Stimulated activated CD4-positive, alpha-beta T cell treated with anti-CD3 and anti-CD28 coated beads, TNF-alpha, amount 100 ng/mL, for 1 hour (primary cell): ENCODE measurements around the gene ABCA1.
"Not testable (repeated sequence)": the region's sequence is repeated elsewhere in the genome, so short reads cannot be mapped to it uniquely, and the experiment has no call there.

ENCODE experiments used
- DNase-seq, 3 donors: peaks; one replicate each; pipeline ENCODE4 v3.0.0-alpha.2; 2020; ENCODE audit warnings: low read depth in 3 of 3, low spot score in 1 of 3

ABCA1 gene

DNA sequence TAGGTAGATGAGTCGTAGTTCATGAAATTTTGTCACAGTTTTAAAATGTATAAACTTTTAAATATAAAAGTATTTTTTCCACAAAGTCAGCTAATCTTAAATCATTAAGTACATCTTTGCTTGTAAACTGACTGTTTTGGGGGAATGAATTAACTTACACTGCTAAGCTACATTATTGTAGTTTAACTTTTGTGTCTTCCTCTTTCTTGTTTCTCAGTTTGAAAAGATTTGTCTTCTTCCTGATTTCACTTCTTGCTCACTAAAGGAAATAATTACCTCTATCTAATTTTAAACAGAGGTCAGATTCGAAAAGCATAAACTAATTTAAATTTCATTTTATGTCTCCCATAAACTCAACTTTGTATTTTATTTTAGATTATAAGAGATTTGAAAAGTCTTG, 158.3 kb downstream of the ABCA1 start:
- DNase-seq, result no peak

DNA sequence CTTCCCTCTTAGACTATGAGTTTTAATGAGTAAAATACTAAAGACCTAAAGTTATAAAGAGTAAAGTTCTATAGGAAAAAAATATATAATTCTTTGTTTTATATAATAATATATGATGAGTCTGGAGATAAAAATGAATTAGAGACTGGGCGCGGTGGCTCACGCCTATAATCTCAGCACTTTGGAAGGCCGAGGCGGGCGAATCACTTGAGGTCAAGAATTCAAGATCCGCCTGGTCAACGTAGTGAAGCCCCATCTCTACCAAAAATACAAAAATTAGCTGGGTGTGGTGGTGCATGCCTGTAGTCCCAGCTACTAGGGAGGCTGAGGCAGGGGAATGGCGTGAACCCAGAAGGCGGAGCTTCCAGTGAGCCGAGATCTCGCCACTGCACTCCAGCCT, 158.9 kb downstream of the ABCA1 start:
- DNase-seq, result not testable (repeated sequence)

DNA sequence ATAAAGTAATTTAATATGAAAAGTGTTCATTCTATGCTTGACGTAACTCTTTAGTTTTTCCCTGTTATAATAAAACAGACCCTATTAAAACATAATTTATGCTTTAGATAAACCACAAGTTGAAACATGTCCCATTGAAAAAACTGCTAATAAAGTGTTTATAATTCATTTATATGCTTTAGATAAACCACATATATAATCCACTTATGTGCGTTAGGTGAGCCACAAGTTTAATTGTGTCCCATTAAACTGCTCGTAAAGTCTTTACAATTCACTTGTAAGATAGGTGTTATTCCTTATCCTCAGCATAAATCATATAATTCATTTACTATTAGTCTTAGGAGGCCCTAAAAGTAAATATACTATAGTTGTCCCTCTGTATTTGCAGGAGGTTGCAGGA, 160.4 kb downstream of the ABCA1 start:
- no peak for DNase-seq

DNA sequence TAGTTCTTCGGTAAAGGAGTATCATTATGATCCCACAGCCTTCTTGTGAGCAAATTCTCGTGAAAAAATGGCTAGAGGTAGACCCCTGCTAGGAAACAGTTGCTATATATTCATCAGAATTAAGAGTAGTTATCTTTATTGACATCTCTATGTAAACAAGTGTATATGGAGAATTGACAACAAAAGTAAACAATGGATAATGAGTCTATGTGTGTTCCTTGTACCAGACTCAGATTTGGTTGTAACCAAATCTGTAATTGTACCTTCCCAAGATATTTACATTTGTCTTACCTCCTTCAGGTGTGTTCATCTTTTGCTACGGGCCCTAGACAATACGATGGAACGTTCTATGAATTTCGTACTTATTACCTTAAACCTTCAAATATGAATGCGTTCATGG, 161.9 kb downstream of the ABCA1 start:
- DNase-seq, result no peak

DNA sequence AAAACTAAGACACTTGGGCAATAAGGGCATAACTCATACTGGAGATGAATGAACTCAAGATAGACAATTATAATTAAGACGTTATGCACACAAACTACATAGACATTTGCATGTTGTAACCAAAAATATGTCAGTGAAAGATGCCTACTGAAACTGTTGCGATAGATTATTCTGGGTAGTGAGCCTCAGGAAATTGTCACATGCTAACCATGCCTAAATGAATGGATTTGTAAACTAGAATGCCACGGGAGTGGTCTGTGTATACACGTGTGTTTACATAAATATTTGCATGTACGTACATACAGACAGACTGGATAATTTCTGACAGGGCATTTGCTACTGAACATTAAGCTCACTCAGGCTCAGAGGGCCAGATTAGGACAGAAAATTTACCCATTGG, 162.8 kb downstream of the ABCA1 start:
- DNase-seq, result no peak

DNA sequence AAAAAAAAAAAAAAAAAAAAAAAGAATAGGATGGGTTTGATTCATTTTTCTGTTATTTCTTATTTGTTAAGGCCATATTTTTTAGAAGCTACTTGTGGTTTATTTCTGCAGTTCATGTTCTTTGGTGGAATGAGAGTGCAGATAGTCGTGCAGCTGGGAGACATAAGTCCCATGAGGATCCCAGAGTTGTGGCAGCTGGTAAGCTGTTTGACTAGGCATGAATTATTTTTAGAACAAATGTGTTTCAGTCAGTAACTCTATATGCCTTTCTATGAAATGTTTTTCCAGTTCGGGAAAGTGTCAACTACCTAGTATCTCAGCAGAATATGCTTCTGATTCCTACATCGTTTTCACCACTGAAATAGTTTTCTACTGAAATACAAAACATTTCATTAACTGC, 169.0 kb downstream of the ABCA1 start:
- DNase-seq, result no peak

DNA sequence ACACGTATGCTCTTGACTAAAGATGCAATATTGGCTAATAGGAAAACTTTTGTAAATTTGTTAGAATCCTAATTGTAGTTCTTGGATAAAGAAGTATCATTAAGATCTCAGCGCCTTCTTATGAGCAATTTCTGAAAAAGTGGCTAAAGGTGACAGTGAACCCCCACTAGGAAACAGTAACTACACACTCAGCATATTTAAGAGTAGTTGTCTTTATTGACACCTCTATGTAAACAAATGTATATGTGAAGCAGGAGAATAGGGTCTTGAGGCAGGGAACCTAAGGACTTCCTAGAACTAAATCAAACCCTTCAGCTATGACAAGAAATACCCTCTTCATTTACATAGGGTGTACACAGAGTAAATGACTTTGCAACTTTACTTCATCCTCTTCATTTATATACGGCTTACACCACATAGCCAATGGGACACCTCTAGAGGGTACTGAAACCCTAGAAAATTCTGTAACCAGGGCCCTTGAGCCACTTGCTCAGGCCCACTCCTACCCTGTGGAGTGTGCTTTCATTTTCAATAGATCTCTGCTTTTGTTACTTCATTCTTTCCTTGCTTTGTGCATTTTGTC, 177.7 kb downstream of the ABCA1 start:
- no peak for DNase-seq

DNA sequence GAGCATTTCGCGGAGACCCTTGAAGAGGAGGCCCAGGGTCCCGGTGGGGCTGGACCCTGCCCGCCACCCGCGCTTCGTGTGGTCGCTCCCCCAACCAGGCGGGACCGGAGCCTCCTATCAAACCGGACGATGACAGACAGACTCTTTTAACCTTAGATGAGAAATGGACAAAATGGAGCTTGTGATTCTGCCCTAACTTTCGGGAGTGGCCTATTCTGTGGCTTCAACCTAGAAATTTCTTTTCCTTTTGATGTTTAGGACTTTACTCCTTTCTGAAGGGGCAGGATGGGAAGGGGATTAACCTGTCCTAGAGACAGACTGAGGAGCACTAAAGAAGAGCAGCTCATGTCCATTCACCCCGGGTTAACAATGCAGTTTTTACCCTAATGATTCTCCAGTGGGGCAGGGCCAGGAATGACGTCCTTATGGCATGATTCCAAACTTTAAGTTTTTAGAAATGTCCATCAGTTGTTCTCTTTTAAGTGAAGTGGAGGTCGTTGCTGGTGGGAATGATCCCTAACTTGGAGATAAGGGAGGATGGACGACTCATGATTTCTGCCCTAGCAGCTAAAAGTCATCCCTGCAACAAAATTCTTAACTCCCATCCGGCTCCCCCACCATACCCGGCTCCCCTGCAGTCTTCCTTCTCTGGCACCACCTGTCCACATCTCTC, 179.5 kb downstream of the ABCA1 start:
- DNase-seq, result no peak

DNA sequence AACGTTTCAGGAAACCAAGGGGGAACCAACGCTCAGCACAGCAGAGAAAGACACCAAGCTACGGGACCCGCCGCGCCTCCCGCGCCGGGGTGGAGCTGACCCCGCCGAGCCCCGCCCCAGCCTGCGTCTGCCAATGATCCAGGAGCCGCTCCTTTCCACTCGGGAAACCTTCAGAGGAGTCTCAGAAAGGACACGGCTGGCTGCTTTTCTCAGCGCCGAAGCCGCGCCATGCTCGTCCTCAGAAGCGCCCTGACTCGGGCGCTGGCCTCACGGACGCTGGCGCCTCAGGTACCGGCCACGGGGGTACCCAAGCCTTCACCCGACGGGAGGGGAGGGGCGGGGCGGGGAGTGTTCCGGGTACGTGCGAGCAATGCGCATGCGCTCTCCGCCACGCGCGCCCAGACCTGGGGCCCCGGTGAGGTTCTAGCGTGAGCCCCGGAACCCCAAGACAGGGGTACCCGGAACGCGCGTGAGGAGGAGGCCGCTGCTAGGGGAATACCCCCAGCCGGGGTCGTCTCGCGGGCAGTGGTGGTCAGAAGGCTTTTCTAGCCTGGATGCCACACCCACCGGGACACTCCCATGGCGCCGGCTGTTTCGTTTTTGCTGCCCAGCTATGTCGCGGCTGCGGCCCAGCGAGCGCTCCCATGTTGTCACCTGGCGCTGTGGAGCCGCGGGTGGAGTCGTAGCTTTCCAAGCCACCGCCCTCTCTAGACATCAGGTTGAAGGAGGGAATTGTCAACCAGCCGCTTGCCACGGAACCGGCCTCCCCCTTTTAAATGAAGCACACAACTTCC, 180.2 kb downstream of the ABCA1 start, which contains the start of gene NIPSNAP3A:
TSS of gene NIPSNAP3A (plus strand) at position 119 of the 794 bp plus-strand sequence. CDS start at position 229, 110 bp downstream.
- DNase-seq, result peak; percentile 63 to 78 (median 74)

DNA sequence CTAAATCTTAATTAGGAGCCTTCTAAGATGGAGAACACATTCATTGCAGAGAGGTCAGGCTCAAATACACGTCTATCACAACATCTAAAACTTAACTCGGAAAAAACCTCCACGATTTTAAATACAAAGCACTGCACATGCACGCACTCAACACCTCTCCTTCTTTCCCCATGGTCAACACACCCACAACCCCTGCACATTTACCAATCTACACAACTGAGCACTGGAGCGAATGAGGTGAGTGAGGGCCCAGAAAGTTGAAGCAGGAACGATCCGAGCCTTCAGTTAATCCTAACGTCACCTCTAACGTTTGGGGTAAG, 180.8 kb downstream of the ABCA1 start:
- no peak for DNase-seq

DNA sequence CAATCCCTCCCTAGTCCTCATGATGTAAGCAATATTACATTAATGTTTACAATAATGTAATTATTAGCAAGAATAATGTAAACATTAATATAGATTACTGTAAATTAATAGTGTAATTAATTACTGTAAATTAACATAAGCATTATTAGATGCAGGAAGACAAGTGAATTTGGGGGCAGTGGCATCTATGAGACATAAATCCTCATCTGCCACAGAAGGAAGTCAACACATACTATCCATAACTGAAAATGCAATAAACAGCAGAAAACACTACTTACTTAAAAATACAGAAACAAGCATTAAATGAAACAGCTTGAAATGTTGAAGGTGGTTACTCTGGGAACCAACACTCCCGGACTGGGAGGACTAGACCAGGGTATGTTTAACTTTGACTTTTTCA, 181.2 kb downstream of the ABCA1 start:
- DNase-seq, result no peak

DNA sequence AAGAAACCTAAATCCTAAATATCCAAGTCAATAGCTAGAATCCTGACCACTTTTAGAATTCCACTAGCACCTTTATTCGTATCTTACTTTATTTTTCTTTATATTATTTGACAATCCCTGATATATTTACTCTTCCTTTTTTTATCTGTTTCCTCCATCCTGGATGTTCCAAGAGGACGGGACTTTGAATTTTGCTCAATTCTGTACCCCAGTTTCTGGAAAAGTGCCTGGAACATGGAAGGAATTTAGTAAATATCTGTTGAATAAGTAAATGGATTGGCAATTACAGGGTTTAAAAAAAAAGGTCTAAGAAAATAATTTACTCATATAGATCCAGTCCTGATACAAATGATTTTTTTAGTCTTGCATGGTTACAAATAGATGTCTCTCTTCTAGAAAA, 181.7 kb downstream of the ABCA1 start:
- DNase-seq, result no peak

DNA sequence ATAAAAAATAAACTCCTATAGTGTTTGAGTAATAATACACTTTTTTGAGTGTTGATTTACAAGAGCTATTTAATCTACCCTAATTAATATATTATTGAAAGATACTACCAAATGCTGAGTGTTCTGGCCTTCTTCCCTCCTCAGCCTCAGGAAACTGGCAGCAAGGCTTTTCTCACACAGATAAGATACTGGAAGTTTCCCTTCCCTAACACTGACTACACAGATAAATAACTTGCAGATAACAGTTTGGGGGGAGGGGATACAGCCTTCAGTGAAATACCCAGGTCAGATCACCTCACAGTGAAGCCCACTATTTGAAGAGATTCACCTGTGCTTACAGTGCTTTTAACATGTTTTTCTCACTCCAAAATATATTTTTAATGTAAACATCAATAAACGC, 182.1 kb downstream of the ABCA1 start:
- no peak for DNase-seq

DNA sequence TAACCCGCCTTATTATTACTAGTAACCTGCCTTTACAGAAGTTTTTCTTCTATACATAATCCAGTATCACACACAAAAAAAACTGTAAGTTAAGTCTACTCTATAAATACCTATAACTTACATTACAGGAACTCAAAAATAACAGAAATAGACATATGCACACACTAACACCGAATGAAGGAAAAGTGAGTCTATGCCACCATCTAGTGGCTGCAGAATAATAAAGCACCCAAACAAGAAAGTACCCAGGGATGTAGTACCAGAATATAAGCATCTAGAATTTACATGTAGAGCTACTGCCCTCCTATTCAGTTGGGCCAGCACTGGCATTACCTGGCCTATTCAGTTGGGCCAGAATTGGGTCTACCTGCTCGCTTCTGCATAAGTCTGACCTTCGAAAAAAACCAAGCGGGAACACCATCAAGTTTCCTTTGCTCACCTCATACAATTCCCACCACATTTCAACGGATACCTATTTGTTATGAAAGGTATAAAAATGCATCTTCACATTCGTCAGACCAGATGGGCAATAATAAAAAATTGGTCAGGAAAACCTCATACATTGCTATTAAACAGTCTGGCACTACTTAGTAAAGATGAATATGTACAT, 184.5 kb downstream of the ABCA1 start:
- DNase-seq, result peak in 1 of 3 donors; percentile 18

DNA sequence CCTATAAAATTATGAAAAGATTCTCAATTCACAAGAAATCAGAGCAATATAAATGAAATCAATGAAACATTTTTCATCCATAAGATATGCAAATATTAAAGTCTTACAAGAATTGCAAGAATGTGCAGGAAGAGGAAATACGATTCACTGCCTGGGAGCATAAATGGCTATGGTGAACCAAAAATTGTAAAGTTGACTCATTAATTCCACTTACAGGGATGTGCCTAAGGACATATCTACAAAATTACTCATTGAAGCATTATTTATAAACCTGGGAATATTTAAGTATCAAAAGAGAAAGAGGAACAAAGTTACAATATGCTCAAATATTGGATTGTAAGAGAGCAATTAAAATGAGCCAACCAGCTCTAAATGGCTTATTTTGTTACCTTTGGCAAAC, 187.3 kb downstream of the ABCA1 start:
- DNase-seq, result no peak

DNA sequence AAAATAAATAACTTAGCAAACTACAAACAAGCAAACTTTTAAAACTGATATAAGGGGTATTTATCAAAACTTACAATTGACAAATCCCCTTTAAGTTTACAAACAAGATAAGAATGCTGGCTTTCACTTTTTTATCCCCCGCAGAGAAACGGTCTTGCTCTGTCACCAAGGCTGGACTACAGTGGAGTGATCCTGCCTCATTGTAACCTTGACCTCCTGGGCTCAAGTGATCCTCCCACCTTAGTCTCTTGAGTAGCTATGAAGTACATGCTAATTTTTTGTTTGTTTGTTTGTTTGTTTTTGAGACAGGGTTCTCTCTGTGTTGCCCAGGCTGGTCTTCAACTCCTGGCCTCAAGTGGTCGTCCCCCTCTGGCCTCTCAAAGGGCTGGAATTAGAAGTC, 189.5 kb downstream of the ABCA1 start:
- DNase-seq, result no peak
